ENCODE measurements around the gene WWC1. TPM values are rescaled to one million over a fixed set of nuclear protein-coding genes. Genes with fewer than 3 reads are reported as not detected.

The WWC1 gene
- total and polyA plus RNA-seq, 12 donors = 0.79 to 7.8 (median 1.2) TPM

DNA sequence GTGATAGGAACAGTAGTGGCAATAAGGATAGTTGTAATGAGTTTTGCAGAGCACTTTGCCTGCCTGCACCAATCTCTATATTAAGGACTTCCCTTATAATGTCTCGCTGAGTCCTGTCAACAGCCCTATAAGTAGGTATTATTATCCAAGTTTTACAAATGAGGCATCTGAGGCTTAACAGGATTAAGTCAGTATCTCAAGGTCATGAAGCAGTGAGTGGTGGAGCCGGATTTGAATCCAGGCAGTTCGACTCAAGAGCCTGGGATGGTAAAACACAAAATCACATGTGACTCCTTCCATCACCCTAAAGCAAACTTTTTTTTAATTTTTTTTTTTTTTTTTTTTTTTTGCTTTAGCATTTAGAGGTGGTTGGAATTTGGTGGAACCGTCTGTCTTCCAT is 135.8 kb downstream of the WWC1 start:
- WGBS, 2 donors = 68 to 74% methylated on average over 4 of the region's 4 CpGs
- ATAC-seq (no peak), DNase-seq (no peak)
- TF ChIP-seq, protein P1, sequence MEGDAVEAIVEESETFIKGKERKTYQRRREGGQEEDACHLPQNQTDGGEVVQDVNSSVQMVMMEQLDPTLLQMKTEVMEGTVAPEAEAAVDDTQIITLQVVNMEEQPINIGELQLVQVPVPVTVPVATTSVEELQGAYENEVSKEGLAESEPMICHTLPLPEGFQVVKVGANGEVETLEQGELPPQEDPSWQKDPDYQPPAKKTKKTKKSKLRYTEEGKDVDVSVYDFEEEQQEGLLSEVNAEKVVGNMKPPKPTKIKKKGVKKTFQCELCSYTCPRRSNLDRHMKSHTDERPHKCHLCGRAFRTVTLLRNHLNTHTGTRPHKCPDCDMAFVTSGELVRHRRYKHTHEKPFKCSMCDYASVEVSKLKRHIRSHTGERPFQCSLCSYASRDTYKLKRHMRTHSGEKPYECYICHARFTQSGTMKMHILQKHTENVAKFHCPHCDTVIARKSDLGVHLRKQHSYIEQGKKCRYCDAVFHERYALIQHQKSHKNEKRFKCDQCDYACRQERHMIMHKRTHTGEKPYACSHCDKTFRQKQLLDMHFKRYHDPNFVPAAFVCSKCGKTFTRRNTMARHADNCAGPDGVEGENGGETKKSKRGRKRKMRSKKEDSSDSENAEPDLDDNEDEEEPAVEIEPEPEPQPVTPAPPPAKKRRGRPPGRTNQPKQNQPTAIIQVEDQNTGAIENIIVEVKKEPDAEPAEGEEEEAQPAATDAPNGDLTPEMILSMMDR (IDR thresholded peaks at IDR 0.05) = no peak
- Histone ChIP-seq H3K9me3 (no peaks in the 10 kb centered on the region), H3K4me1 (no peaks in the 10 kb centered on the region), H3K36me3 (no peaks in the 10 kb centered on the region), H3K4me3 (no peak overlapping the region), H3K27ac (no peak overlapping the region), H3K27me3 (peaks cover 0 to 7% (median 0%) of the 10 kb centered on the region in 7 donors)
- intact Hi-C loops (cut with DNase I) = no loop called here

DNA sequence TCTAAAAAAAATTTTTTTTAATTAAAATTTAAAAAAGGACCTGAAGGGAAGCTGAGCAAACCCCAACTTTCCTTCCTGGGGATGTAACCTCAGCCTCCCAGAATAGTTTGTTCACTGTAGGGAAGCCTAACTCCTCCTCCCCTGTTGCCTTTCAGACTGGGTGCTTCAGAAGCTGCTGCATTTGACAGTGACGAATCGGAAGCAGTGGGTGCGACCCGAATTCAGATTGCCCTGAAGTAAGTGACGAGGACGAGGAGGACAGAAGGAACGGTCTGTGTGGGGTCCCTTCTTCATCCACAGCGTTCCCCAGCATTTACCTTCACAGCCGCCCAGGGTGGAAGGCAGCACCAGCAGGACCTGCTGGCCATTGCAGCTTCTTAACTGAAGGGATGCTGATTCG is 137.1 kb downstream of the WWC1 start:
- Histone ChIP-seq H3K27ac (no peak overlapping the region), H3K9me3 (no peaks in the 10 kb centered on the region), H3K27me3 (peaks cover 0 to 9% (median 0%) of the 10 kb centered on the region in 7 donors), H3K4me3 (no peak overlapping the region), H3K36me3 (no peaks in the 10 kb centered on the region), H3K4me1 (no peaks in the 10 kb centered on the region)
- WGBS, 2 donors = 84 to 87% methylated on average over 10 of the region's 10 CpGs
- no peak for DNase-seq
- ATAC-seq = no peak
- TF ChIP-seq, protein P1 (IDR thresholded peaks at IDR 0.05) = no peak
- intact Hi-C loops (cut with DNase I) = no loop called here

DNA sequence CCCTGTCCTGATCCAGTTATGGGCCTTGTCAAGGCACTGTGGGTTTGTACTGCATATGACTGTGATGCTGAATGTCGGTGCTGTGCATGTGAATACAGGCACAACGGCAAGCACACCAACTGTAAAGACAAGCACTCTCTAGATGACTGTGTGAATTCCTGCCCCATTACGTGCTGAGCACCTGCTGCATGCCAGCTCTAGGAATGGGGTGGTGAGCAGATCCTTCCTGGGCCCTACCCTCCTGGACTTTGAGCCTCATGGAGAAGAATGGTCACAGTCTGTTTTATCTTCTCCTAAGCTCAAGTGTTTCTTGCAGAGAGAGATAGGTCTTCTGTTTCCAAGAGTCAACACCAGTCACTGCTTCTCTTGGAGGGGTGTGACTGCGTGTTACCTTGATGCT is 138.9 kb downstream of the WWC1 start:
- TF ChIP-seq, protein P1 (IDR thresholded peaks at IDR 0.05) = no peak
- intact Hi-C loops (cut with DNase I) = no loop called here

DNA sequence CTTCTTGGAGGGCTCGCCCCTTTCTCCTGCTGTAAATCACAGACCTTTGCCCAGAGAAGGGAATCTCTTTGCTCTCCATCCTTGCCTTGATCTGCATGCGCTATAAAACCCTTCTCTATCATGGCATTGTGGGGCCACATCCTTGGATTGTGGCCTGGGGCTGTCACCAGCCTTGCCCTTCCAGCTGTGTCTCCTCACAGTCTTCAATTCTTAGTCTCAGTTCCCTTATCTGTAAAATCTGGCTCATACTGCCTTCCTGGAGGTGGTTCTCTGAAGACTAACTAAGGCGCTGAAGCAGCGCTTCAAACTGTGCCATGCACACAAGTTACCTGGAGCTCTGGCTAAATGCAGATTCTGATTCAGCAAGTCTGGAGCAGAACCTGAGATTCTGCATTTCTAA is 141.5 kb downstream of the WWC1 start:
- TF ChIP-seq, protein P1 (IDR thresholded peaks at IDR 0.05) = no peak
- Histone ChIP-seq H3K9me3 (no peaks in the 10 kb centered on the region), H3K4me1 (no peaks in the 10 kb centered on the region), H3K27me3 (peaks cover 0 to 13% (median 0%) of the 10 kb centered on the region in 7 donors), H3K4me3 (no peak overlapping the region), H3K27ac (no peak overlapping the region), H3K36me3 (no peaks in the 10 kb centered on the region)
- 88 to 91% methylated on average over 4 of the region's 4 CpGs for WGBS, 2 donors
- DNase-seq (no peak), ATAC-seq (no peak)
- intact Hi-C loops (cut with DNase I) = no loop called here

More for the DNA sequence above, 138.9 kb downstream of the WWC1 start:
- DNase-seq (no peak), ATAC-seq (no peak)
- H3K27me3 ChIP-seq = peaks cover 0 to 13% (median 0%) of the 10 kb centered on the region in 7 donors
- H3K27ac ChIP-seq = no peak overlapping the region
- 88 to 90% methylated on average over 4 of the region's 4 CpGs for WGBS, 2 donors
- no peak overlapping the region for H3K4me3 ChIP-seq
- no peaks in the 10 kb centered on the region for H3K9me3 ChIP-seq
- H3K4me1 ChIP-seq = no peaks in the 10 kb centered on the region
- no peaks in the 10 kb centered on the region for H3K36me3 ChIP-seq

Measured in heart right ventricle (tissue), 16 donors.